Keratinocyte (primary cell): Measurements from ENCODE around the gene CDC14B. TPM values are rescaled to one million over a fixed set of nuclear protein-coding genes. Genes with fewer than 3 reads are reported as not detected.

ENCODE experiments used
- DNase-seq: peaks from one replicate; pipeline ENCODE4 v3.0.0-alpha.2; 2011; ENCODE audit warnings: low read depth, missing footprints, low spot score
- FAIRE-seq: peaks from 2 replicates; lab custom pipeline; 2011; peaks lifted over from hg19 to GRCh38; lab: Jason Lieb, UNC
- H2AFZ ChIP-seq: 2 replicates; pipeline ENCODE4 v1.6.0; 2012; ENCODE audit warnings: low read length, control low read depth, inconsistent platforms; ENCODE audit not compliant: control insufficient read depth
- H3K27ac ChIP-seq: 2 replicates; pipeline ENCODE4 v1.5.1; 2011; ENCODE audit warnings: low read length; ENCODE audit not compliant: control insufficient read depth, insufficient read depth
- H3K27me3 ChIP-seq: 3 replicates; pipeline ENCODE4 v1.6.0; 2011; ENCODE audit warnings: low read length; ENCODE audit not compliant: control insufficient read depth, insufficient read depth; ENCODE audit errors: extremely low read depth
- H3K36me3 ChIP-seq, 2 experiments: 2 replicates in 1 of 2; 3 replicates in 1 of 2; pipeline ENCODE4 v1.5.1; 2011; ENCODE audit warnings: low read length in 2 of 2, mild to moderate bottlenecking in 1 of 2; ENCODE audit not compliant: control insufficient read depth in 2 of 2, insufficient read depth in 2 of 2; ENCODE audit errors: extremely low read depth in 1 of 2
- H3K4me1 ChIP-seq: 3 replicates; pipeline ENCODE4 v1.5.1; 2011; ENCODE audit warnings: low read length; ENCODE audit not compliant: control insufficient read depth, insufficient read depth; ENCODE audit errors: extremely low read depth
- H3K4me2 ChIP-seq: 3 replicates; pipeline ENCODE4 v1.6.0; 2011; ENCODE audit warnings: low read depth, low read length; ENCODE audit not compliant: control insufficient read depth, insufficient read depth; ENCODE audit errors: extremely low read depth
- H3K4me3 ChIP-seq, 3 experiments: fragments of 200-600 bp in 1 of 3; sonication (generic) in 1 of 3; 2 replicates in 2 of 3; 3 replicates in 1 of 3; pipeline ENCODE4 v1.5.1; 2011 to 2016; ENCODE audit warnings: low read length in 3 of 3, mild to moderate bottlenecking in 3 of 3, control low read depth in 2 of 3, inconsistent platforms in 1 of 3, low read depth in 1 of 3, mixed read lengths in 1 of 3, mixed run types in 1 of 3, moderate library complexity in 1 of 3; ENCODE audit not compliant: control insufficient read depth in 2 of 3, insufficient read depth in 2 of 3; ENCODE audit errors: extremely low read depth in 1 of 3
- H3K79me2 ChIP-seq: 2 replicates; pipeline ENCODE4 v1.6.0; 2012; ENCODE audit warnings: low read length; ENCODE audit not compliant: control insufficient read depth, insufficient read depth
- H3K9ac ChIP-seq: 3 replicates; pipeline ENCODE4 v1.6.0; 2011; ENCODE audit warnings: low read length; ENCODE audit not compliant: control insufficient read depth, insufficient read depth; ENCODE audit errors: extremely low read depth
- H3K9me1 ChIP-seq: 3 replicates; pipeline ENCODE4 v1.6.0; 2011; ENCODE audit warnings: low read length; ENCODE audit not compliant: control insufficient read depth, insufficient read depth; ENCODE audit errors: extremely low read depth
- H3K9me3 ChIP-seq: 2 replicates; pipeline ENCODE4 v1.5.1; 2012; ENCODE audit warnings: low read depth, low read length; ENCODE audit not compliant: control insufficient read depth
- H4K20me1 ChIP-seq: 3 replicates; pipeline ENCODE4 v1.6.0; 2011; ENCODE audit warnings: low read length; ENCODE audit not compliant: control insufficient read depth, insufficient read depth; ENCODE audit errors: extremely low read depth
- CTCF ChIP-seq, 3 experiments: IDR thresholded peaks in 1 of 3; conservative IDR thresholded peaks in 1 of 3; optimal IDR thresholded peaks in 1 of 3; 2 replicates in 2 of 3; 3 replicates in 1 of 3; pipeline versions ENCODE3 to v1.5.1; 2011; ENCODE audit warnings: low read length in 3 of 3, mild to moderate bottlenecking in 3 of 3, moderate library complexity in 2 of 3, control low read depth in 1 of 3, inconsistent platforms in 1 of 3; ENCODE audit not compliant: insufficient read depth in 2 of 3; ENCODE audit errors: extremely low read depth in 1 of 3
- EZH2 ChIP-seq: IDR thresholded peaks from one replicate; pipeline ENCODE4 v1.6.1; 2012; ENCODE audit warnings: inconsistent platforms, mild to moderate bottlenecking, low read length, moderate library complexity
- dilution Hi-C: fragments of 300-500 bp; cut with MboI; formaldehyde crosslinking; loops from one replicate; pipeline ENCODE4 v1.7.0; 2020; ENCODE audit warnings: low sequenced_read_pairs; ENCODE audit not compliant: extremely low pct_ligation_motif_present
- polyA plus RNA-seq, 5 experiments: library from polyadenylated mRNA; depleted of rRNA in 3 of 5; stranded (reverse) in 3 of 5; stranded (forward) in 1 of 5; unstranded in 1 of 5; fragments of >200 nt; gene quantifications; 1 replicate in 1 of 5; 2 replicates in 3 of 5; 3 replicates in 1 of 5; pipeline versions ENCODE4 v1.2.1 to v1.2.3, GENCODE V29; 2011 to 2012; ENCODE audit warnings: missing spikeins in 2 of 5, low read depth in 1 of 5, low replicate concordance in 1 of 5

The CDC14B gene
- polyA plus RNA-seq, 1 donor (not counting 4 experiments of a cell fraction or from before 2014, with no cell fraction given) = 7.5 TPM

GRCh38 chr9:96599298-96599697, 20.3 kb downstream of the CDC14B start:
- DNase-seq (no peak), FAIRE-seq (no peak)
- Histone ChIP-seq H3K9me1 (no peaks in the 10 kb centered on the region), H2AFZ (no peak overlapping the region), H3K36me3 (peaks cover 0 to 2% of the 10 kb centered on the region in 2 experiments), H3K79me2 (peaks cover 14% of the 10 kb centered on the region), H3K4me3 (no peak overlapping the region), H3K4me1 (peaks cover 5% of the 10 kb centered on the region), H4K20me1 (no peaks in the 10 kb centered on the region), H3K9ac (no peak overlapping the region), H3K27ac (no peak overlapping the region), H3K27me3 (no peaks in the 10 kb centered on the region), H3K9me3 (no peaks in the 10 kb centered on the region), H3K4me2 (no peak overlapping the region)
- dilution Hi-C loops = no loop called here
- TF ChIP-seq EZH2 (no peak), CTCF (optimal IDR thresholded peaks at IDR 0.05 in 1 of 3, IDR thresholded peaks at IDR 0.05 in 1 of 3, conservative IDR thresholded peaks at IDR 0.05 in 1 of 3; ENCODE audit: extremely low read depth in 1 of 3, insufficient read depth in 2 of 3, low read length in 3 of 3) (no peak)

GRCh38 chr9:96596601-96597111, 23.0 kb downstream of the CDC14B start:
- no peak for TF ChIP-seq CTCF (optimal IDR thresholded peaks at IDR 0.05 in 1 of 3, IDR thresholded peaks at IDR 0.05 in 1 of 3, conservative IDR thresholded peaks at IDR 0.05 in 1 of 3; ENCODE audit: extremely low read depth in 1 of 3, insufficient read depth in 2 of 3, low read length in 3 of 3)
- TF ChIP-seq EZH2 = no peak
- Histone ChIP-seq H3K27me3 (no peaks in the 10 kb centered on the region), H3K9ac (no peak overlapping the region), H3K4me2 (no peak overlapping the region), H3K9me3 (no peaks in the 10 kb centered on the region), H3K27ac (no peak overlapping the region), H2AFZ (no peak overlapping the region), H3K79me2 (peaks cover 8% of the 10 kb centered on the region), H3K36me3 (no peaks in the 10 kb centered on the region), H4K20me1 (no peaks in the 10 kb centered on the region), H3K4me1 (no peaks in the 10 kb centered on the region), H3K9me1 (no peaks in the 10 kb centered on the region), H3K4me3 (no peak overlapping the region)
- DNase-seq (no peak), FAIRE-seq (no peak)
- dilution Hi-C loops = no loop called here
